Measurements from ENCODE around the gene PRKCH.

Gene PRKCH

DNA sequence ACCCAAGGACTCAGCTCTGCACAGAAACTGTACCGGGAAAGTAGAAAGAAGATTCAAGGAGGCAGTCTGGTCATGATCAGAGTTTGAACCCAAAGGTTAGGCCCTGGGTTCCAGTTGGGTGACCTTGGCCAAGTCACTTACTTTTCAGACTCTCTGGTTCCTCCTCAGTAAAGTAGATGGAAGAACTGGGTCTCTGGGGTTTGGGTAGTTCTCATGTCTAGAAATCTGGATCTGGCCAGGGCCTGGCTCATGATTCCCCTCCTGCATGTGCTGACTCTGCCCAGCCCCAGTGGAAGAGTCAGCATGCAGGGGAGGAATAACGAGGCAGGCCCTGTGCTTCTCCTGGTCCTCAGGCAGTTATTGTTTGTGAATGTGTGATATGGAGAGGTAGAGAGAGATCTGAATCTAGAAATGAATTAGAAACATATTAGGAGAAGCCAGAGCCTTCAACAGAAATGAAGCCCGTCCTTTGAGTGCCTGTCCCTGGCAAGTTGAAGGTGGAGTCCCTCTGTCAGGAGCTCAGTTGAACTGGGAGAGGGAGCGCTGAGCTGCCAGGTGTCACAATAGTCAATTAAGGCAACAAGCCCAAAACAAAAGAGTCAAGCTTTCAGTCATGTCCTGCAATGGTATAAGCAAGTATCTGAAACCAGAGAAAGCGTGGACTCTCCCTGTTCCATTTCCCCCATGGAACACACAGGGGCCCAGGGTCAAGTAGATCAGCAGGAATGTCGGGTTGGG is 242.7 kb downstream of the PRKCH start:
- peak overlapping the region; percentile 90 to 96 for H3K4ac ChIP-seq (ENCODE audit: low read depth in 1 of 2, low read length in 2 of 2)
- H3K4me1 ChIP-seq (ENCODE audit: control insufficient read depth, insufficient read depth, low read depth, low read length), result peaks cover 42% of the 10 kb centered on the region
- peak overlapping the region; percentile 92 for H2BK120ac ChIP-seq (ENCODE audit: low read depth, low read length)
- H3K36me3 ChIP-seq (ENCODE audit: control insufficient read depth in 1 of 2, insufficient read depth in 2 of 2, low read depth in 1 of 2, low read length in 2 of 2), result no peaks in the 10 kb centered on the region
- H4K8ac ChIP-seq (ENCODE audit: low read length), result peak overlapping the region; percentile 83
- H3K9me3 ChIP-seq (ENCODE audit: control insufficient read depth, low read length), result no peaks in the 10 kb centered on the region
- H2AK5ac ChIP-seq (ENCODE audit: low read length, severe bottlenecking), result peak overlapping the region; percentile 98
- H2BK15ac ChIP-seq (ENCODE audit: low read depth, poor library complexity, severe bottlenecking), result peak overlapping the region; percentile 83
- peak overlapping the region; percentile 85 for H3K9ac ChIP-seq (ENCODE audit: low read length)
- peak overlapping the region; percentile 82 for H2BK5ac ChIP-seq (ENCODE audit: low read depth, low read length, poor library complexity, severe bottlenecking)
- H3K27ac ChIP-seq (ENCODE audit: low read length, poor library complexity, severe bottlenecking), result peak overlapping the region; percentile 98
- peaks cover 9% of the 10 kb centered on the region for H3K79me1 ChIP-seq (replicated peaks; ENCODE audit: low read length, poor library complexity, severe bottlenecking)
- peak overlapping the region; percentile 74 to 98 for H3K18ac ChIP-seq (ENCODE audit: low read depth in 1 of 2, low read length in 2 of 2)
- H4K91ac ChIP-seq (ENCODE audit: low read length), result peak overlapping the region; percentile 92
- H2AFZ ChIP-seq (ENCODE audit: low read depth, low read length), result no peak overlapping the region
- H3K14ac ChIP-seq (ENCODE audit: low read length in 2 of 2), result peak overlapping the region in 1 of 2 experiments; percentile 84
- 53% methylated on average over 5 of the region's 6 CpGs for WGBS
- DNase-seq, result no peak
- no peaks in the 10 kb centered on the region for H3K27me3 ChIP-seq (ENCODE audit: control insufficient read depth in 1 of 2, insufficient read depth in 1 of 2, low read length in 2 of 2)
- no peak overlapping the region for H3K4me3 ChIP-seq (ENCODE audit: insufficient read depth in 1 of 2, low read depth in 1 of 2, low read length in 2 of 2)
- H3K4me2 ChIP-seq (ENCODE audit: low read length, poor library complexity, severe bottlenecking), result no peak overlapping the region
- H2BK12ac ChIP-seq (ENCODE audit: low read length in 2 of 2), result peak overlapping the region; percentile 81 to 99
- H3K23ac ChIP-seq (ENCODE audit: low read length in 2 of 2), result peak overlapping the region in 1 of 2 experiments; percentile 86

DNA sequence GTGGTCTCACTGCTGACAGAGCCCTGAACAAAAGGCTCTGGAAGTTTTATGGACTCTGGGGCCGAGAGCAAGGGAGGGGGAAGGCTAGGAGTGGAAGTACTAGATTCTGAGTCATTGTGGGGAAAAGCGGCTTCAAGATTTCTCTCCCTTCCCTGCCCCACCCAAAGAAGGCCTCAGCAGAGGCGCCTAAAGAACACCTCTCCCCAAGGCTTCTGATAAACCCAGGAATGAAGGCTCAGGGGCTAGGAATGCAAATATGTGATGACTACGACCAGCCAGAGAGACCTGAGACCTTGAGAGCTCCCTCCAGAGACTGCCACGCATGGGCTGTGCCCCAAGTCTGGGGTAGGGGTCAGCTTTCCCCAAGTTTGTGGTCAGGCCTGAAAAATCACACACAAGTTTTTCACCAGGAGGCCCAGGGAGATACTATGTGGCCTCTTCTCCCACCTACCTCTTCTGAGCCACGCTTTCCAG is 243.3 kb downstream of the PRKCH start:
- Histone ChIP-seq H3K23ac (ENCODE audit: low read length in 2 of 2) (no peak overlapping the region), H3K79me1 (replicated peaks; ENCODE audit: low read length, poor library complexity, severe bottlenecking) (peaks cover 9% of the 10 kb centered on the region), H3K9ac (ENCODE audit: low read length) (peak overlapping the region; percentile 85), H3K36me3 (ENCODE audit: control insufficient read depth in 1 of 2, insufficient read depth in 2 of 2, low read depth in 1 of 2, low read length in 2 of 2) (no peaks in the 10 kb centered on the region), H3K9me3 (ENCODE audit: control insufficient read depth, low read length) (no peaks in the 10 kb centered on the region), H4K8ac (ENCODE audit: low read length) (peak overlapping the region; percentile 83), H3K4me3 (ENCODE audit: insufficient read depth in 1 of 2, low read depth in 1 of 2, low read length in 2 of 2) (no peak overlapping the region), H2BK15ac (ENCODE audit: low read depth, poor library complexity, severe bottlenecking) (peak overlapping the region; percentile 44), H2AK5ac (ENCODE audit: low read length, severe bottlenecking) (peak overlapping the region; percentile 98), H3K27ac (ENCODE audit: low read length, poor library complexity, severe bottlenecking) (peak overlapping the region; percentile 98), H3K18ac (ENCODE audit: low read depth in 1 of 2, low read length in 2 of 2) (peak overlapping the region; percentile 74 to 98), H2BK120ac (ENCODE audit: low read depth, low read length) (peak overlapping the region; percentile 92), H2AFZ (ENCODE audit: low read depth, low read length) (no peak overlapping the region), H2BK5ac (ENCODE audit: low read depth, low read length, poor library complexity, severe bottlenecking) (peak overlapping the region; percentile 82), H3K27me3 (ENCODE audit: control insufficient read depth in 1 of 2, insufficient read depth in 1 of 2, low read length in 2 of 2) (no peaks in the 10 kb centered on the region), H3K4ac (ENCODE audit: low read depth in 1 of 2, low read length in 2 of 2) (peak overlapping the region; percentile 19 to 96), H3K4me2 (ENCODE audit: low read length, poor library complexity, severe bottlenecking) (no peak overlapping the region), H4K91ac (ENCODE audit: low read length) (peak overlapping the region; percentile 92), H3K14ac (ENCODE audit: low read length in 2 of 2) (peak overlapping the region in 1 of 2 experiments; percentile 39), H3K4me1 (ENCODE audit: control insufficient read depth, insufficient read depth, low read depth, low read length) (peaks cover 44% of the 10 kb centered on the region), H2BK12ac (ENCODE audit: low read length in 2 of 2) (peak overlapping the region; percentile 81 to 100)
- 9% methylated on average over 4 of the region's 6 CpGs for WGBS
- peak; percentile 94 for DNase-seq

DNA sequence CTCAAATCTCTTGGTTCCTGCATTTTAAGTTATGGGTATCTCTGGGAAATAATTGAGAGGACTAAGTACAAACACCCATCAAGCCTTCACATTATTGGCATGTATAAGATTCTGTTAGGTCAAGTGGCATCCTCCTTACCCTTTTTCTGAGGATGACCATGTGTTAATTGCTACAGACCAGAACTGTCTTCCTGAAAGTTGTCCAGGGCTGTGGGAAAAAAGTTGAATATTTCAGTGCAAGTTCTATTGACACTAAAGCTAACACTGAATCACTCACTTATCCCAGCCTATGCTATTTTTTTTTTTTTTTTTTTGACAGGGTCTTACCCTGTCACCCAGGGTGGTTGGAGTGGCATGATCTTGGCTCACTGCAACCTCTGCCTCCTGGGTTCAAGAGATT is 243.8 kb downstream of the PRKCH start:
- Histone ChIP-seq H3K18ac (ENCODE audit: low read depth in 1 of 2, low read length in 2 of 2) (peak overlapping the region; percentile 74 to 95), H3K4ac (ENCODE audit: low read depth in 1 of 2, low read length in 2 of 2) (peak overlapping the region; percentile 19 to 96), H2BK15ac (ENCODE audit: low read depth, poor library complexity, severe bottlenecking) (peak overlapping the region; percentile 6), H3K79me1 (replicated peaks; ENCODE audit: low read length, poor library complexity, severe bottlenecking) (peaks cover 7% of the 10 kb centered on the region), H2AK5ac (ENCODE audit: low read length, severe bottlenecking) (peak overlapping the region; percentile 85), H3K4me1 (ENCODE audit: control insufficient read depth, insufficient read depth, low read depth, low read length) (peaks cover 42% of the 10 kb centered on the region), H3K4me3 (ENCODE audit: insufficient read depth in 1 of 2, low read depth in 1 of 2, low read length in 2 of 2) (no peak overlapping the region), H2BK120ac (ENCODE audit: low read depth, low read length) (peak overlapping the region; percentile 88), H3K36me3 (ENCODE audit: control insufficient read depth in 1 of 2, insufficient read depth in 2 of 2, low read depth in 1 of 2, low read length in 2 of 2) (no peaks in the 10 kb centered on the region), H3K27ac (ENCODE audit: low read length, poor library complexity, severe bottlenecking) (peak overlapping the region; percentile 98), H3K9ac (ENCODE audit: low read length) (peak overlapping the region; percentile 85), H2BK12ac (ENCODE audit: low read length in 2 of 2) (peak overlapping the region; percentile 41 to 100), H2AFZ (ENCODE audit: low read depth, low read length) (no peak overlapping the region), H3K14ac (ENCODE audit: low read length in 2 of 2) (no peak overlapping the region), H2BK5ac (ENCODE audit: low read depth, low read length, poor library complexity, severe bottlenecking) (peak overlapping the region; percentile 80), H4K91ac (ENCODE audit: low read length) (peak overlapping the region; percentile 34), H3K4me2 (ENCODE audit: low read length, poor library complexity, severe bottlenecking) (no peak overlapping the region), H3K9me3 (ENCODE audit: control insufficient read depth, low read length) (no peaks in the 10 kb centered on the region), H3K27me3 (ENCODE audit: control insufficient read depth in 1 of 2, insufficient read depth in 1 of 2, low read length in 2 of 2) (no peaks in the 10 kb centered on the region), H3K23ac (ENCODE audit: low read length in 2 of 2) (no peak overlapping the region), H4K8ac (ENCODE audit: low read length) (no peak overlapping the region)
- DNase-seq, result peak; percentile 68

DNA sequence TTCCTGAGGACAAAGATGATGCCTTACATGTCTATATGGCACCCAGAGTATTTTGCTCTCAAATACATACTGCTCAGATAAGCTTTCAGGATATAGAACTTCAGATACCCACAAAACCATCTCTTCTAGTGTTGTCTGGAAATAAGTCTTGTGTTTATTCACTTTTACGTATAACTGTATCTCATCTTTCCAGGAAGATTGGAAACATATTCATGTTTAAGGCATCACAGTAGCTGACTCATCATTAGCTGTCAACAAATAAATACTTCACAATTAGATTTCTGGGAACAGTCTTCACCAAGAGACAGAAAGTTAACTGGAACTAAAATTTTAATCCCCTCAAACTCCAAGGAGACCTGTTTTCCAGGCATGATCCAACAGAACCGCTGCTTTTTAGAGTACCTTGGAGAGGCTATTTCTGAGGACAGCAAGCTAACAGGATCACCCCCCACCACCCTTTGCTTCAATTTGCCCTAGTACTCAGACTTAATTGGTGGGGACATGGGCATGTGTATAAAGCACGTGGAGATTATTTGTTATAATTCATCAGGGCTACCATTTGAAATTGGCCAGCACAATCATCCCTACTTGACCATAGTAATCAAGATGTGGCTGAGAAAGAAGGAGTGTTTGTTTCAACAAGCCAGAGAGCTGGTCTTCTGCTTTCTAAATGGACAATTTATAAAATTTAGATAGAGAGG is 244.6 kb downstream of the PRKCH start:
- Histone ChIP-seq H2AFZ (ENCODE audit: low read depth, low read length) (no peak overlapping the region), H3K79me1 (replicated peaks; ENCODE audit: low read length, poor library complexity, severe bottlenecking) (peaks cover 7% of the 10 kb centered on the region), H3K23ac (ENCODE audit: low read length in 2 of 2) (no peak overlapping the region), H2BK15ac (ENCODE audit: low read depth, poor library complexity, severe bottlenecking) (no peak overlapping the region), H3K27ac (ENCODE audit: low read length, poor library complexity, severe bottlenecking) (peak overlapping the region; percentile 98), H3K4ac (ENCODE audit: low read depth in 1 of 2, low read length in 2 of 2) (peak overlapping the region in 1 of 2 experiments; percentile 75), H2BK5ac (ENCODE audit: low read depth, low read length, poor library complexity, severe bottlenecking) (peak overlapping the region; percentile 92), H3K4me2 (ENCODE audit: low read length, poor library complexity, severe bottlenecking) (no peak overlapping the region), H4K8ac (ENCODE audit: low read length) (no peak overlapping the region), H3K4me1 (ENCODE audit: control insufficient read depth, insufficient read depth, low read depth, low read length) (peaks cover 45% of the 10 kb centered on the region), H4K91ac (ENCODE audit: low read length) (peak overlapping the region; percentile 58), H2BK120ac (ENCODE audit: low read depth, low read length) (peak overlapping the region; percentile 52), H3K36me3 (ENCODE audit: control insufficient read depth in 1 of 2, insufficient read depth in 2 of 2, low read depth in 1 of 2, low read length in 2 of 2) (no peaks in the 10 kb centered on the region), H3K4me3 (ENCODE audit: insufficient read depth in 1 of 2, low read depth in 1 of 2, low read length in 2 of 2) (peak overlapping the region in 1 of 2 experiments; percentile 12), H2BK12ac (ENCODE audit: low read length in 2 of 2) (peak overlapping the region; percentile 51 to 100), H2AK5ac (ENCODE audit: low read length, severe bottlenecking) (peak overlapping the region; percentile 97), H3K14ac (ENCODE audit: low read length in 2 of 2) (no peak overlapping the region), H3K27me3 (ENCODE audit: control insufficient read depth in 1 of 2, insufficient read depth in 1 of 2, low read length in 2 of 2) (no peaks in the 10 kb centered on the region), H3K9ac (ENCODE audit: low read length) (peak overlapping the region; percentile 85), H3K9me3 (ENCODE audit: control insufficient read depth, low read length) (no peaks in the 10 kb centered on the region), H3K18ac (ENCODE audit: low read depth in 1 of 2, low read length in 2 of 2) (peak overlapping the region; percentile 80 to 93)
- WGBS, result 0% methylated on average over 1 of the region's 3 CpGs
- peak; percentile 86 for DNase-seq

Measured in mesenchymal stem cell (in vitro differentiated cells and primary cell).